Measurements from ENCODE around the gene MICAL2. TPM values are rescaled to one million over a fixed set of nuclear protein-coding genes. Genes with fewer than 3 reads are reported as not detected.

MICAL2 gene
- total RNA-seq, 2 experiments from 2014 or later = not detected

DNA sequence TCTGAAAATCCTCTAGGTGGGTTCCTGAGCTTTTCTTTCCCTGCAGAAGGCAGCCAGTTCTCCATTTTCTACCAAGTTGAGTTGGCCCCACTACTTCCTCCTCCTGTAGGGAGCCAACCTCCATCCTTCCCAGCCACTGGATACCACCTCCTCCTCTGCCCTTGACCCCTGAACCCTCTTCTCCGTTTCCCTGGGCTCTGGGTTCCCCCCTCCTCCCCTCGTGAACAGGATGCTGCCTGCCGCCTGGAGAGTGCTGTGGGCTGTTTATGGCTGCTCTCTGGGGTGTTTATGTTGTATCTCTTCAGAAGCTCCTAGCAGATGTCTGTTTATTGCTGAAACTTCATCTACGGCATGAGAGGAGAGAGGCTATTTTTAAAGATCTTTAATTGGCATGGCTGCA lies 8.6 kb downstream of the MICAL2 start:
- TF ChIP-seq, protein P1, sequence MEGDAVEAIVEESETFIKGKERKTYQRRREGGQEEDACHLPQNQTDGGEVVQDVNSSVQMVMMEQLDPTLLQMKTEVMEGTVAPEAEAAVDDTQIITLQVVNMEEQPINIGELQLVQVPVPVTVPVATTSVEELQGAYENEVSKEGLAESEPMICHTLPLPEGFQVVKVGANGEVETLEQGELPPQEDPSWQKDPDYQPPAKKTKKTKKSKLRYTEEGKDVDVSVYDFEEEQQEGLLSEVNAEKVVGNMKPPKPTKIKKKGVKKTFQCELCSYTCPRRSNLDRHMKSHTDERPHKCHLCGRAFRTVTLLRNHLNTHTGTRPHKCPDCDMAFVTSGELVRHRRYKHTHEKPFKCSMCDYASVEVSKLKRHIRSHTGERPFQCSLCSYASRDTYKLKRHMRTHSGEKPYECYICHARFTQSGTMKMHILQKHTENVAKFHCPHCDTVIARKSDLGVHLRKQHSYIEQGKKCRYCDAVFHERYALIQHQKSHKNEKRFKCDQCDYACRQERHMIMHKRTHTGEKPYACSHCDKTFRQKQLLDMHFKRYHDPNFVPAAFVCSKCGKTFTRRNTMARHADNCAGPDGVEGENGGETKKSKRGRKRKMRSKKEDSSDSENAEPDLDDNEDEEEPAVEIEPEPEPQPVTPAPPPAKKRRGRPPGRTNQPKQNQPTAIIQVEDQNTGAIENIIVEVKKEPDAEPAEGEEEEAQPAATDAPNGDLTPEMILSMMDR (conservative IDR thresholded peaks at IDR 0.05; ENCODE audit: low read length) = no peak
- TF ChIP-seq EZH2phosphoT487 (IDR thresholded peaks at IDR 0.05; ENCODE audit: borderline replicate concordance, low read depth, low read length) = no peak
- Histone ChIP-seq H3K4me2 (ENCODE audit: low read length) (no peak overlapping the region), H4K20me1 (ENCODE audit: insufficient read depth, low read length) (no peaks in the 10 kb centered on the region), H3K27ac (ENCODE audit: low read depth, low read length, poor library complexity, severe bottlenecking) (no peak overlapping the region), H3K4me1 (ENCODE audit: insufficient read depth, low read length, poor library complexity, severe bottlenecking) (no peaks in the 10 kb centered on the region), H3K36me3 (ENCODE audit: insufficient read depth, low read length) (no peaks in the 10 kb centered on the region), H3K9me3 (ENCODE audit: low read length) (no peaks in the 10 kb centered on the region), H2AFZ (ENCODE audit: low read length) (no peak overlapping the region), H3K79me2 (ENCODE audit: insufficient read depth, low read depth, low read length) (no peaks in the 10 kb centered on the region), H3K4me3 (ENCODE audit: low read depth, low read length, poor library complexity, severe bottlenecking) (no peak overlapping the region), H3K9me2 (ENCODE audit: insufficient read depth, low read length) (no peaks in the 10 kb centered on the region)
- intact Hi-C loops (cut with micrococcal nuclease; ENCODE audit: unreplicated experiment) = no loop called here
- DNase-seq (ENCODE audit: low spot score) = no peak
- no TSS peak for BruUV-seq (replicated peaks)
- ChIA-PET POLR2A (no interaction called here), CTCF (ENCODE audit: unreplicated experiment) (no interaction called here)

DNA sequence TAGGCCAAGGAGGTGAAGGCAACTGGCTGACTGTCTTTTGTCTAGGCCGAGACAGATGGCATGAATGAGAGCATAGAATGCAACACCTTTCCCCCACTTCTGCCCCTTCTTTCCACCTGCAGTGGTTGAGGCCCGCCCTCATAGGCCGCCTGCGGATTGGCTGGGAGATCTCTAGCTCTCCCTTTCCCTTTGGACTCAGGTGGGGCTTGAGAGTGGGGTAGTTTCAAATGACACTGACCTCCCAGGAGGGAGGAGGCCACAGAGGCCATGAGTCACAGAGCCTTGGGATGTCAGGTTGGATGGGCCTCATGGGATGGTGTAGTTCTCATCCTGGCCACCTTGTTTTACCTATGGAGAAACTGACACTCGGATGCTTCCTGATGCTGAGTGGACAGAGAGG lies 9.1 kb downstream of the MICAL2 start:
- H3K27ac ChIP-seq (ENCODE audit: low read depth, low read length, poor library complexity, severe bottlenecking) = no peak overlapping the region
- no peaks in the 10 kb centered on the region for H3K36me3 ChIP-seq (ENCODE audit: insufficient read depth, low read length)
- no TSS peak for BruUV-seq (replicated peaks)
- H4K20me1 ChIP-seq (ENCODE audit: insufficient read depth, low read length) = no peaks in the 10 kb centered on the region
- H3K9me3 ChIP-seq (ENCODE audit: low read length) = no peaks in the 10 kb centered on the region
- intact Hi-C loops (cut with micrococcal nuclease; ENCODE audit: unreplicated experiment) = no loop called here
- H3K9me2 ChIP-seq (ENCODE audit: insufficient read depth, low read length) = no peaks in the 10 kb centered on the region
- DNase-seq (ENCODE audit: low spot score) = no peak
- ChIA-PET POLR2A (no interaction called here), CTCF (ENCODE audit: unreplicated experiment) (no interaction called here)
- no peak for TF ChIP-seq EZH2phosphoT487 (IDR thresholded peaks at IDR 0.05; ENCODE audit: borderline replicate concordance, low read depth, low read length)
- TF ChIP-seq, protein P1 (conservative IDR thresholded peaks at IDR 0.05; ENCODE audit: low read length) = no peak
- H3K4me2 ChIP-seq (ENCODE audit: low read length) = no peak overlapping the region
- H2AFZ ChIP-seq (ENCODE audit: low read length) = no peak overlapping the region
- no peak overlapping the region for H3K4me3 ChIP-seq (ENCODE audit: low read depth, low read length, poor library complexity, severe bottlenecking)
- H3K4me1 ChIP-seq (ENCODE audit: insufficient read depth, low read length, poor library complexity, severe bottlenecking) = no peaks in the 10 kb centered on the region
- H3K79me2 ChIP-seq (ENCODE audit: insufficient read depth, low read depth, low read length) = no peaks in the 10 kb centered on the region

DNA sequence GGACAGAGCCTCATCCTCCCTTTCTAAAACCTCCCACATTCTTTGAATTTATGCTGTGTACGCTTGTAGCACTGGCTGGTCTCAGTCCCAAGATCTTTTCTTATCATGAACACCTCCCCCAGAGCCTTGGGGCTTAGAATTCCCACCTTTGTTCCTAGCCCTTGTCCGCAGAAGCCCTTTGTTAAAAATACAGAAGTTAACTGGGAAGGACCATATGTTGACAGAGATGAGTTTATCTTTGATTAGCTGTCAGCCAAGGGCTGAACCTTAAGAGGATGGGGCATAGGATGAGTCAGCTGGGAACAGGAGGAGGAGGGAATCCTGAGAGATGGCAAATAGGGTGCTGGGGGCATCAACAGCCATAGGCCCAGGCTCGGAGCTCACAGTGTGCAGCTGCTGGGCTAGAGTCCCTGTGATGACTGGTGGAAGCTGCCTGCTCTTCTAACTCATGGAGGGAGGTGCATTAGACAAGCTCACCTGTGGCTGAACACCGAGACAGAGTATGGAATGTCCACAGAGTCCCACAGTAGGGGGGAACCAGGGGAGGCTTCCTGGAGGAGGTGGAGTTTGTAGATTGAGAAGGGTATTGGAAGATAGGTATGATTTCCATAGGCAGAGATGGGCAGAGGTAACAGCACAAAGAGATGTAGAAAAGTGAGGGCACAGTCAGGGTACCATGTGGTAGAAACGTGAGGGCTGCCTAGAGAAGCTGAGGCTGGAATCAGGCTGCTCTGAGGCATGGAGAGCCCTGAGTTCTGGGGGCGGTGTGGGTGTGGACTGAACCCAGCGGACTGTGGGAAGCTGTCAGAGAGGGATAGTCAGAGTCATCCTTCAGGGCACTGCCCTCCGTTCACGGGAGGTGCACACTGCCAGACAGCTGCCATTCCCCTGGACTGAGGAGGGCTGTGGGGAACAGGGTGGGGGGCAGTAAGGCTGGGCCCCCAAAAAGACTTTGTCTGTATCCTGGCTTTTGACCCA lies 9.9 kb downstream of the MICAL2 start:
- H3K9me2 ChIP-seq (ENCODE audit: insufficient read depth, low read length) = no peaks in the 10 kb centered on the region
- no peak for DNase-seq (ENCODE audit: low spot score)
- CTCF ChIA-PET (ENCODE audit: unreplicated experiment) = no interaction called here
- H2AFZ ChIP-seq (ENCODE audit: low read length) = no peak overlapping the region
- H3K9me3 ChIP-seq (ENCODE audit: low read length) = no peaks in the 10 kb centered on the region
- H3K36me3 ChIP-seq (ENCODE audit: insufficient read depth, low read length) = no peaks in the 10 kb centered on the region
- intact Hi-C loops (cut with micrococcal nuclease; ENCODE audit: unreplicated experiment) = loop anchor here (10.0 kb wide), 1 partner anchor 114 kb away; no protein-coding TSS in a partner anchor
- BruUV-seq (replicated peaks) = no TSS peak
- no peak overlapping the region for H3K27ac ChIP-seq (ENCODE audit: low read depth, low read length, poor library complexity, severe bottlenecking)
- H3K4me1 ChIP-seq (ENCODE audit: insufficient read depth, low read length, poor library complexity, severe bottlenecking) = no peaks in the 10 kb centered on the region
- TF ChIP-seq, protein P1 (conservative IDR thresholded peaks at IDR 0.05; ENCODE audit: low read length) = no peak
- no peak for TF ChIP-seq EZH2phosphoT487 (IDR thresholded peaks at IDR 0.05; ENCODE audit: borderline replicate concordance, low read depth, low read length)
- no peak overlapping the region for H3K4me3 ChIP-seq (ENCODE audit: low read depth, low read length, poor library complexity, severe bottlenecking)
- H3K79me2 ChIP-seq (ENCODE audit: insufficient read depth, low read depth, low read length) = no peaks in the 10 kb centered on the region
- H4K20me1 ChIP-seq (ENCODE audit: insufficient read depth, low read length) = no peaks in the 10 kb centered on the region
- POLR2A ChIA-PET = no interaction called here
- H3K4me2 ChIP-seq (ENCODE audit: low read length) = no peak overlapping the region

All from OCI-LY7 (cell line).